Smooth muscle cell (in vitro differentiated cells): ENCODE data around the gene ADGRG7. TPM values are rescaled to one million over a fixed set of nuclear protein-coding genes. Genes with fewer than 3 reads are reported as not detected.
A peak's percentile ranks its signal among the peaks of the same experiment; 100 is the strongest.

Experiments used
- DNase-seq: peaks from one replicate; lab custom pipeline; 2025; ENCODE audit not compliant: unreplicated experiment; lab: John Stamatoyannopoulos, UW
- H2AFZ ChIP-seq: fragments of 200-600 bp; sonication (generic); 2 replicates; pipeline ENCODE4 v1.6.0; 2016; ENCODE audit warnings: antibody characterized with exemption, low read depth, mild to moderate bottlenecking
- H3F3A ChIP-seq: fragments of 200-600 bp; sonication (generic); 2 replicates; pipeline ENCODE4 v1.6.0; 2017; ENCODE audit warnings: antibody characterized with exemption, low read depth
- H3K27ac ChIP-seq: fragments of 200-600 bp; sonication (generic); 2 replicates; pipeline ENCODE4 v1.5.1; 2016; ENCODE audit warnings: low read depth, mild to moderate bottlenecking
- H3K27me3 ChIP-seq: fragments of 200-600 bp; sonication (generic); 2 replicates; pipeline ENCODE4 v1.6.1; 2016; ENCODE audit warnings: low read depth, mild to moderate bottlenecking
- H3K36me3 ChIP-seq: fragments of 200-600 bp; sonication (generic); 2 replicates; pipeline ENCODE4 v1.5.1; 2016; ENCODE audit warnings: low read depth
- H3K4me1 ChIP-seq: fragments of 200-600 bp; sonication (generic); 2 replicates; pipeline ENCODE4 v1.5.1; 2016; ENCODE audit warnings: low read depth
- H3K4me2 ChIP-seq: fragments of 200-600 bp; sonication (generic); 2 replicates; pipeline ENCODE4 v1.6.0; 2016; ENCODE audit warnings: mild to moderate bottlenecking
- H3K4me3 ChIP-seq: fragments of 200-600 bp; sonication (generic); 2 replicates; pipeline ENCODE4 v1.5.1; 2016; ENCODE audit warnings: mild to moderate bottlenecking
- H3K79me2 ChIP-seq: fragments of 200-600 bp; sonication (generic); 2 replicates; pipeline ENCODE4 v1.6.0; 2016; ENCODE audit warnings: low read depth, mild to moderate bottlenecking
- H3K9ac ChIP-seq: fragments of 200-600 bp; sonication (generic); 2 replicates; pipeline ENCODE4 v1.6.0; 2016; ENCODE audit warnings: low read depth
- H3K9me3 ChIP-seq: fragments of 200-600 bp; sonication (generic); replicated peaks from 2 replicates; pipeline ENCODE4 v1.5.1; 2016; ENCODE audit warnings: low read depth
- H4K20me1 ChIP-seq: fragments of 200-600 bp; sonication (generic); 2 replicates; pipeline ENCODE4 v1.6.0; 2016; ENCODE audit warnings: low read depth
- CTCF ChIP-seq: fragments of 200-600 bp; sonication (generic); IDR thresholded peaks from 2 replicates; pipeline ENCODE4 v1.5.1; 2017; ENCODE audit warnings: borderline replicate concordance, mild to moderate bottlenecking, antibody characterized with exemption; ENCODE audit not compliant: insufficient read depth, poor library complexity, severe bottlenecking
- WGBS: methylation state at CpG from one replicate; pipeline ENCODE4 v1.1.7; 2016; ENCODE audit warnings: low lambda C conversion rate; 5-methylcytosine and 5-hydroxymethylcytosine counted together
- polyA plus RNA-seq: library from polyadenylated mRNA; unstranded; fragments of >200 nt; fragmentation: Nextera tagmentation; extraction: Ambion mirVana; gene quantifications from 2 replicates; pipeline ENCODE4 v1.2.1, GENCODE V29; 2016
- total RNA-seq: library from RNA; depleted of rRNA; stranded (reverse); fragments of >200 nt; gene quantifications from 2 replicates; pipeline ENCODE4 v1.2.3, GENCODE V29; 2014

The ADGRG7 gene
- total and polyA plus RNA-seq, 2 experiments from 2014 or later: 0.04 TPM; not detected in 1

- H3F3A ChIP-seq: no peaks in the 10 kb centered on the region
- no peaks in the 10 kb centered on the region for H3K79me2 ChIP-seq
- no peak for DNase-seq
- H3K27me3 ChIP-seq: no peaks in the 10 kb centered on the region
- H3K27ac ChIP-seq: no peak overlapping the region
- H3K4me3 ChIP-seq: no peak overlapping the region
- H3K36me3 ChIP-seq: no peaks in the 10 kb centered on the region
- no peak for TF ChIP-seq CTCF
- H3K4me2 ChIP-seq: peak overlapping the region; percentile 52
- H2AFZ ChIP-seq: peak overlapping the region; percentile 4
- no peaks in the 10 kb centered on the region for H3K9me3 ChIP-seq
- 55% methylated on average over 5 of the region's 5 CpGs for WGBS
- H4K20me1 ChIP-seq: no peaks in the 10 kb centered on the region
- H3K4me1 ChIP-seq: no peaks in the 10 kb centered on the region
- no peak overlapping the region for H3K9ac ChIP-seq
Observed at GRCh38 chr3:100697723-100698285, 88.4 kb downstream of the ADGRG7 start.

DNA sequence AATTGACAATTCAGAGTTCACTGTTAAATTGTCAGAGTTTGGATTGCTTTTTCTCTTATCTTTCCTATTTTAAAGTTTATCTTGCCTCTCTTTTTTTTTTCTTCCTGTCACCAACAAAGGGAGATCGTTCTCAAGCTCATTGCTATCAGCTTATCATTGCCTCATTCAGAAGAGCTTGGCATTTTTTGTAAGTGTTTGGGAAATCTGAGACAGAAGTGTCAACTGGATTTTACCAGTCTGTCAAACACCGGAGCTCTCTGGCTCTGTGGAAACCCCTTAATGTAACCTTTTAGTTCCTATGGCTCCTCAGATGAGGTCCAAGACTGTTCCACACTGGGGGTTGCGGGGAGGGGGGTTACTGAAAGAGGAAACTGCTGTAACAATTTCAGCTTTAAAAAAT lies 89.3 kb downstream of the ADGRG7 start:
- H3K27me3 ChIP-seq: no peaks in the 10 kb centered on the region
- no peaks in the 10 kb centered on the region for H3K36me3 ChIP-seq
- H3K9me3 ChIP-seq: no peaks in the 10 kb centered on the region
- H3K9ac ChIP-seq: no peak overlapping the region
- no peaks in the 10 kb centered on the region for H3K4me1 ChIP-seq
- H3F3A ChIP-seq: no peaks in the 10 kb centered on the region
- H3K4me2 ChIP-seq: no peak overlapping the region
- WGBS: 44% methylated on average over 3 of the region's 3 CpGs
- no peak overlapping the region for H3K27ac ChIP-seq
- H3K4me3 ChIP-seq: no peak overlapping the region
- TF ChIP-seq CTCF: no peak
- no peaks in the 10 kb centered on the region for H3K79me2 ChIP-seq
- H2AFZ ChIP-seq: no peak overlapping the region
- DNase-seq: no peak
- H4K20me1 ChIP-seq: no peaks in the 10 kb centered on the region

DNA sequence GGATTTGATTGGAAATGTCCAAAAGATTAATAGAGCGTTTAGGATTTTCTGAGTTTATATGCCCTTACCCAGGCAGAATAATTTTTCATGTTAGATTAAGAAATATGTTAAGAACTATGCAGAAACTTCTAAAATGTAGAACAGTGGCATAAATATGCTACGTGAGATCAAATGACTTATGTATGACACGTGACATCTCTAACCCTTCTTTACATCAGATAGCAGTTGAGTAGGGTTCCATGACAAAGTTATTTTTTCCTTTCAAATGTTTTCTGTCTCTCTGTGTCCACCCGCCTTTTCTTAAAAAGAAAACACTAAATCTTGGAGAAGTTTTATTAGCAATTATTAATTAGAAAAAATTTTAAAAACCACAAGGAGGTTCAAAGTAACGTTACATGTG lies 91.3 kb downstream of the ADGRG7 start:
- Histone ChIP-seq H3K79me2 (no peaks in the 10 kb centered on the region), H3K4me3 (no peak overlapping the region), H3K4me1 (no peaks in the 10 kb centered on the region), H3K27ac (no peak overlapping the region), H3K9me3 (no peaks in the 10 kb centered on the region), H3F3A (no peaks in the 10 kb centered on the region), H2AFZ (no peak overlapping the region), H3K9ac (no peak overlapping the region), H3K27me3 (peaks cover under 1% of the 10 kb centered on the region), H3K4me2 (no peak overlapping the region), H4K20me1 (no peaks in the 10 kb centered on the region), H3K36me3 (no peaks in the 10 kb centered on the region)
- 94% methylated on average over 5 of the region's 5 CpGs for WGBS
- DNase-seq: no peak
- TF ChIP-seq CTCF: no peak
